Measurements from ENCODE around the gene KRT78. TPM values are rescaled to one million over a fixed set of nuclear protein-coding genes. Genes with fewer than 3 reads are reported as not detected.

The KRT78 gene
- polyA plus RNA-seq, 2 of the 4 experiments (the other 2 are of a cell fraction), result 0.09 to 0.12 TPM

DNA sequence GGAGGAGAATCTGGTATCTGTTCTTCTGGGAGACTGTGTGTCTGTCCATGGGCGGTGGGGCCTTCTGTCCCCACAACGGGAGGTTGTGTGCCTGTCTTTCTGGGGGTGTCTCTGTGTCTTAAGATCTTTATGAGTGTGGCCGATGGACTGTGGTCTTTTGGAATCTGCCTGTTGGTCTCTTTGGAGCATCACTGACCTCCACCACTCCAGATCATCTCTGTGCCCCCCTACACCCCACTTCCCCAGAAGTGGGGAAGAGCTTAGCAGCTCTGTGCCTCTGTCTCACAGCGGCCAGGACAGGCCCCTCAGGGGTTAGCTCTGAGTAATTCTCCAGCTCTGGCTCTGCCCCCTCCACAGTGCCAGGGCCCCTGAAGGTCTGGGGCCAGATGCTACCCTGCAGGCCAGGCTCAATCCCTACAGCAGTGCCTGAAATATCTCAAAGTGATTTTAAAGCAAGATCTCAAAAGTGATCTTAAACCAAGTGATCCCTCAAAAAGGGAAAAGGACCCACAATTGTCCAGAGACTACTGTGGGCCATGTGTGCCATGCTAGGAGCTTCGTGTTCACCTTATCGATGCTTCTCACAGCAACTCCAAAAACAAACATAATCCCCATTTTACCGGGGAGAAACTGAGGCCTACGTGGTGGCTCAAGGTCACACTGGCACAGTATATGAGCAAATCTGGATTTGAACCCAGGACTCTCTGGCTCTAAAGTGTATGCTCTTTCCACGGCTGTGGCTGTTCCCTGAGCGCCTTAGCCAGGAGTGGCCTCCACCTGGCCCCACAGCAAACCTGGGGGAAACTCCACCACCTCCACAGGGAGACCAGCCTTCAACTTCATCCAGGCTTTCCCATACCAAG is 26.0 kb upstream of the KRT78 start:
- Histone ChIP-seq H3K4me3 (no peak overlapping the region), H3K4me1 (peaks cover 95% of the 10 kb centered on the region), H3K4me2 (peak overlapping the region; percentile 72), H3K27ac (peak overlapping the region; percentile 94 to 97), H3K9me3 (no peaks in the 10 kb centered on the region)
- WGBS (ENCODE audit: missing lambda C conversion rate), result 54% methylated on average over 10 of the region's 10 CpGs
- no peak for ATAC-seq
- TF ChIP-seq, protein P1, sequence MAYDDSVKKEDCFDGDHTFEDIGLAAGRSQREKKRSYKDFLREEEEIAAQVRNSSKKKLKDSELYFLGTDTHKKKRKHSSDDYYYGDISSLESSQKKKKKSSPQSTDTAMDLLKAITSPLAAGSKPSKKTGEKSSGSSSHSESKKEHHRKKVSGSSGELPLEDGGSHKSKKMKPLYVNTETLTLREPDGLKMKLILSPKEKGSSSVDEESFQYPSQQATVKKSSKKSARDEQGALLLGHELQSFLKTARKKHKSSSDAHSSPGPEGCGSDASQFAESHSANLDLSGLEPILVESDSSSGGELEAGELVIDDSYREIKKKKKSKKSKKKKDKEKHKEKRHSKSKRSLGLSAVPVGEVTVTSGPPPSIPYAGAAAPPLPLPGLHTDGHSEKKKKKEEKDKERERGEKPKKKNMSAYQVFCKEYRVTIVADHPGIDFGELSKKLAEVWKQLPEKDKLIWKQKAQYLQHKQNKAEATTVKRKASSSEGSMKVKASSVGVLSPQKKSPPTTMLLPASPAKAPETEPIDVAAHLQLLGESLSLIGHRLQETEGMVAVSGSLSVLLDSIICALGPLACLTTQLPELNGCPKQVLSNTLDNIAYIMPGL (CRISPR knock-in tag; IDR thresholded peaks at IDR 0.05; ENCODE audit: borderline replicate concordance), result peak; percentile 17; the same call in 1 of the 2 replicates
- peak; percentile 73; the same call in 1 of the 2 replicates for TF ChIP-seq HOXA7 (CRISPR knock-in tag; IDR thresholded peaks at IDR 0.05)
- peak; percentile 87 for TF ChIP-seq HEYL (CRISPR knock-in tag; IDR thresholded peaks at IDR 0.05)
- TF ChIP-seq, protein P2, sequence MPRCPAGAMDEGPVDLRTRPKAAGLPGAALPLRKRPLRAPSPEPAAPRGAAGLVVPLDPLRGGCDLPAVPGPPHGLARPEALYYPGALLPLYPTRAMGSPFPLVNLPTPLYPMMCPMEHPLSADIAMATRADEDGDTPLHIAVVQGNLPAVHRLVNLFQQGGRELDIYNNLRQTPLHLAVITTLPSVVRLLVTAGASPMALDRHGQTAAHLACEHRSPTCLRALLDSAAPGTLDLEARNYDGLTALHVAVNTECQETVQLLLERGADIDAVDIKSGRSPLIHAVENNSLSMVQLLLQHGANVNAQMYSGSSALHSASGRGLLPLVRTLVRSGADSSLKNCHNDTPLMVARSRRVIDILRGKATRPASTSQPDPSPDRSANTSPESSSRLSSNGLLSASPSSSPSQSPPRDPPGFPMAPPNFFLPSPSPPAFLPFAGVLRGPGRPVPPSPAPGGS (IDR thresholded peaks at IDR 0.05), result no peak
- TF ChIP-seq NPAS2 (CRISPR knock-in tag; IDR thresholded peaks at IDR 0.05; ENCODE audit: borderline replicate concordance), result 0 out of 2 replicates have a peak, but pooled peaks have one; percentile 16
- TF ChIP-seq MAZ (IDR thresholded peaks at IDR 0.05; ENCODE audit: borderline replicate concordance, low read depth, low read length), result no peak
- no peak for TF ChIP-seq ESRRA (IDR thresholded peaks at IDR 0.05; ENCODE audit: borderline replicate concordance, low read length)
- TF ChIP-seq KDM5A (IDR thresholded peaks at IDR 0.05), result no peak
- 0 out of 5 replicates have a peak, but pooled peaks of 1 of the 2 experiments have one; percentile 0 for TF ChIP-seq JUN (IDR thresholded peaks at IDR 0.05)
- TF ChIP-seq, protein P3, sequence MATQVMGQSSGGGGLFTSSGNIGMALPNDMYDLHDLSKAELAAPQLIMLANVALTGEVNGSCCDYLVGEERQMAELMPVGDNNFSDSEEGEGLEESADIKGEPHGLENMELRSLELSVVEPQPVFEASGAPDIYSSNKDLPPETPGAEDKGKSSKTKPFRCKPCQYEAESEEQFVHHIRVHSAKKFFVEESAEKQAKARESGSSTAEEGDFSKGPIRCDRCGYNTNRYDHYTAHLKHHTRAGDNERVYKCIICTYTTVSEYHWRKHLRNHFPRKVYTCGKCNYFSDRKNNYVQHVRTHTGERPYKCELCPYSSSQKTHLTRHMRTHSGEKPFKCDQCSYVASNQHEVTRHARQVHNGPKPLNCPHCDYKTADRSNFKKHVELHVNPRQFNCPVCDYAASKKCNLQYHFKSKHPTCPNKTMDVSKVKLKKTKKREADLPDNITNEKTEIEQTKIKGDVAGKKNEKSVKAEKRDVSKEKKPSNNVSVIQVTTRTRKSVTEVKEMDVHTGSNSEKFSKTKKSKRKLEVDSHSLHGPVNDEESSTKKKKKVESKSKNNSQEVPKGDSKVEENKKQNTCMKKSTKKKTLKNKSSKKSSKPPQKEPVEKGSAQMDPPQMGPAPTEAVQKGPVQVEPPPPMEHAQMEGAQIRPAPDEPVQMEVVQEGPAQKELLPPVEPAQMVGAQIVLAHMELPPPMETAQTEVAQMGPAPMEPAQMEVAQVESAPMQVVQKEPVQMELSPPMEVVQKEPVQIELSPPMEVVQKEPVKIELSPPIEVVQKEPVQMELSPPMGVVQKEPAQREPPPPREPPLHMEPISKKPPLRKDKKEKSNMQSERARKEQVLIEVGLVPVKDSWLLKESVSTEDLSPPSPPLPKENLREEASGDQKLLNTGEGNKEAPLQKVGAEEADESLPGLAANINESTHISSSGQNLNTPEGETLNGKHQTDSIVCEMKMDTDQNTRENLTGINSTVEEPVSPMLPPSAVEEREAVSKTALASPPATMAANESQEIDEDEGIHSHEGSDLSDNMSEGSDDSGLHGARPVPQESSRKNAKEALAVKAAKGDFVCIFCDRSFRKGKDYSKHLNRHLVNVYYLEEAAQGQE (IDR thresholded peaks at IDR 0.05), result no peak
- TF ChIP-seq ZNF302 (CRISPR knock-in tag; IDR thresholded peaks at IDR 0.05), result peak; percentile 80
- no peak for TF ChIP-seq EHMT2 (IDR thresholded peaks at IDR 0.05; ENCODE audit: low read depth)
- TF ChIP-seq HDAC2 (IDR thresholded peaks at IDR 0.05), result no peak
- TF ChIP-seq TP53 (CRISPR knock-in tag; IDR thresholded peaks at IDR 0.05), result peak; percentile 80
- peak; percentile 76 for TF ChIP-seq EHF (CRISPR knock-in tag; IDR thresholded peaks at IDR 0.05)
- peak; percentile 56 for TF ChIP-seq FOSB (CRISPR knock-in tag; IDR thresholded peaks at IDR 0.05)
- TF ChIP-seq HOXB5 (CRISPR knock-in tag; IDR thresholded peaks at IDR 0.05), result peak; percentile 35; the same call in 1 of the 2 replicates
- peak; percentile 80 for TF ChIP-seq HOXB13 (CRISPR knock-in tag; IDR thresholded peaks at IDR 0.05; ENCODE audit: low read depth)
- peak; percentile 93 for TF ChIP-seq ZSCAN20 (CRISPR knock-in tag; IDR thresholded peaks at IDR 0.05)
- TF ChIP-seq, protein P4, sequence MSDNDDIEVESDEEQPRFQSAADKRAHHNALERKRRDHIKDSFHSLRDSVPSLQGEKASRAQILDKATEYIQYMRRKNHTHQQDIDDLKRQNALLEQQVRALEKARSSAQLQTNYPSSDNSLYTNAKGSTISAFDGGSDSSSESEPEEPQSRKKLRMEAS (IDR thresholded peaks at IDR 0.05), result 0 out of 2 replicates have a peak, but pooled peaks have one; percentile 10
- TF ChIP-seq POLR2A (IDR thresholded peaks at IDR 0.05; ENCODE audit: low read length), result no peak
- no peak for TF ChIP-seq JUNB (IDR thresholded peaks at IDR 0.05)
- TF ChIP-seq FOXS1 (CRISPR knock-in tag; IDR thresholded peaks at IDR 0.05), result peak; percentile 43
- FAIRE-seq, result no peak
- ChIA-PET POLR2A (interaction anchor here (0.8 to 2.9 kb wide), 8 partner anchors 30 to 806 kb away, joined by 3 to 28 read pairs (median 4); partner anchors contain the start of genes ATG101, KRT8 and KRT80), CTCF (interaction anchor here (1.0 to 25.7 kb wide), 19 partner anchors 9 to 849 kb away, joined by 3 to 1736 read pairs (median 11); partner anchors contain the start of genes KRT8, KRT84 and KRT85)
- DNase-seq (ENCODE audit: low read depth in 1 of 2, low spot score in 1 of 2), result no peak

All from A549 (cell line).